WI38 (cell line): ENCODE data around the gene TRIM29.

Source experiments
- H3K4me3 ChIP-seq: 2 replicates; pipeline ENCODE4 v1.5.1; 2011; ENCODE audit warnings: low read depth, mild to moderate bottlenecking, control low read depth, low read length
- TF ChIP-seq, protein P1 (sequence below): IDR thresholded peaks from 2 replicates; pipeline ENCODE4 v1.5.1; 2012; ENCODE audit warnings: low read depth, mild to moderate bottlenecking, control low read depth, low read length

The TRIM29 gene

DNA sequence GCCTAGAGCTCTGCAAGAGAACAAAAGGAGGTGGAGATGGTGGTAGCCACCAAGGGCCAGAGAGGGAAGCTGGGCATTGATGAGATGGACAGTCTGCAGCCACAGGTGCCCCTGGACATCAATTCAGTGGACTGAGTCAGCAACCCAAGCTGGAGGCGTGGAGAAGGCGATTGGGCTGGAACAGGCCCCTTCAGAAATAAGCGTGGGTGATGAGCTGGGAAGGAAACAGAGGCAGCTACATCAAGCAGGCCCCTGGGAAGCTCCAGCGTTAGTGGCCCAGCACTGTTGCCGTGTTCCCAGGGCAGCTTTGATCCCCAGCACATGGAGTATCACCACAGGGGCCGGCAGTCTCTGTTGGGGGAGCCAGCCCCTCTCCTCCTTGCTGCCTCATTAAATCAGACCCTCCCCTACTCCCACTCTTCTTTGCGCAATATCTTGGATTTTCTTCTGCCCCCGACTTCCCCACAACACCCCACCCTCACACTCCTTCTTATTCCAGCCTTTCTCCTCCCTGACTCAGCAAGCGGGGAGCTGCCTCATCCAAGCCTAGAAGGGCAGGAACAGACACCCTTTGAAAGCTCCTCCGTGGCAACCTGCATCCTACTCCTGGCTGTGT is 41.3 kb upstream of the TRIM29 start:
- TF ChIP-seq, protein P1, sequence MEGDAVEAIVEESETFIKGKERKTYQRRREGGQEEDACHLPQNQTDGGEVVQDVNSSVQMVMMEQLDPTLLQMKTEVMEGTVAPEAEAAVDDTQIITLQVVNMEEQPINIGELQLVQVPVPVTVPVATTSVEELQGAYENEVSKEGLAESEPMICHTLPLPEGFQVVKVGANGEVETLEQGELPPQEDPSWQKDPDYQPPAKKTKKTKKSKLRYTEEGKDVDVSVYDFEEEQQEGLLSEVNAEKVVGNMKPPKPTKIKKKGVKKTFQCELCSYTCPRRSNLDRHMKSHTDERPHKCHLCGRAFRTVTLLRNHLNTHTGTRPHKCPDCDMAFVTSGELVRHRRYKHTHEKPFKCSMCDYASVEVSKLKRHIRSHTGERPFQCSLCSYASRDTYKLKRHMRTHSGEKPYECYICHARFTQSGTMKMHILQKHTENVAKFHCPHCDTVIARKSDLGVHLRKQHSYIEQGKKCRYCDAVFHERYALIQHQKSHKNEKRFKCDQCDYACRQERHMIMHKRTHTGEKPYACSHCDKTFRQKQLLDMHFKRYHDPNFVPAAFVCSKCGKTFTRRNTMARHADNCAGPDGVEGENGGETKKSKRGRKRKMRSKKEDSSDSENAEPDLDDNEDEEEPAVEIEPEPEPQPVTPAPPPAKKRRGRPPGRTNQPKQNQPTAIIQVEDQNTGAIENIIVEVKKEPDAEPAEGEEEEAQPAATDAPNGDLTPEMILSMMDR, result no peak
- H3K4me3 ChIP-seq, result no peak overlapping the region

DNA sequence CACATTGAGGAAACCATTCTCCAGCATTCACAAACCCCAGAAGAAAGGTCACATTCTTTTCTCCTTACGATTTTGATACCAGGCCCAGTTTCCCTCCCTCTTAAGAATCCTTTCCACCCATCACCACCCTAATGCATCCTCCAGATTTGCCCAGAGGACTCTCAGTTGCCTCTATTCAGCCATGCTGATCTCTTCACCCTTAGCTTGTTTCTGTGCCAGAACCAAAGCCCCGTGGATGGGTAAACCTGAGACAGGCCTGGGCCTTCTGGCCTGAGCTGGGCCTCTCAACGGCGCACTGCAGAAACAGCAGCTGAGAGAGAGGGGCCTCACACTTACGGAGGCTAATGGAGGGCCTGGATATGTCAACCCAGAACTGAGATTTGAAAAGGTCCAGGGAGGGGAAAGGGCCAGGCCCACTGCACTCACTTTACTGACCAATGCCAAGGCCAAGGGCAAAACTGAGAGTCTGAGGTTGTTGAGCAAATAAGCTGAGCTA is 40.7 kb upstream of the TRIM29 start:
- no peak overlapping the region for H3K4me3 ChIP-seq
- TF ChIP-seq, protein P1, result no peak

GRCh38 chr11:120174866-120175265 is 37.0 kb upstream of the TRIM29 start:
- no peak overlapping the region for H3K4me3 ChIP-seq
- TF ChIP-seq, protein P1, result no peak

- H3K4me3 ChIP-seq, result no peak overlapping the region
- TF ChIP-seq, protein P1, result no peak
Measured at GRCh38 chr11:120173807-120174206, 35.9 kb upstream of the TRIM29 start.

DNA sequence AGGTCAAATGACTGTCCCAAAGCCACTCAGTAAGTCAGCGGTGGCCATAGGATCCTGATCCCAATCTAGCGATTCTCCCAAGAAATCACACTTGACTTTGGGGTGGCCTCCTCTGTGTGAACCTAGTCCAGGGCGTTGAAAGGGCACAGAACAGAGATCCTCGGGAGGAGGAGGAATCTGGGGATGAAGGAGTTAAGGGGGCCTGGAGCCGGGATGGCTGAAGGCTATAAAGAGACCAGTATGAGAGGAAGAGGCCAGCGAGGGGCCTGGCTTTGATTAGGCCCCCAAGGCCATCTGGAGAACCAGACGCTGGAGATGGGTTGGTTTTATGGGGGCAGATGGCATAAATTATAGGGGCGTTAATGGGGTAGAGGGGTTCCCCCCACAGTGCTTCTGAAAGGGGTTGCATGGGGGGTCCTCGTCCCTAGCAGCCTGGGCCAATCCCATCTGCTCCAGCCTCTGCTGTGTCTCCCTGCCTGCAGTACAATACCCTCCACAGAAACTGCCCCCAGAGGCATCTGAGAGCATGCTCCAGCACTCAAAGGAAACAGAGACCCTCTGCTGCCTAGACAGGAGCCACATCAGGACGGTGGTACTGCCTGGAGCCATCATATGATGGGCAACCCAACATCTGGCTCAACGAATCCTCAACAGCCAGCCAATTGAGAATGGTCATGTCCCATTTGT is 35.2 kb upstream of the TRIM29 start:
- no peak overlapping the region for H3K4me3 ChIP-seq
- TF ChIP-seq, protein P1, result no peak

DNA sequence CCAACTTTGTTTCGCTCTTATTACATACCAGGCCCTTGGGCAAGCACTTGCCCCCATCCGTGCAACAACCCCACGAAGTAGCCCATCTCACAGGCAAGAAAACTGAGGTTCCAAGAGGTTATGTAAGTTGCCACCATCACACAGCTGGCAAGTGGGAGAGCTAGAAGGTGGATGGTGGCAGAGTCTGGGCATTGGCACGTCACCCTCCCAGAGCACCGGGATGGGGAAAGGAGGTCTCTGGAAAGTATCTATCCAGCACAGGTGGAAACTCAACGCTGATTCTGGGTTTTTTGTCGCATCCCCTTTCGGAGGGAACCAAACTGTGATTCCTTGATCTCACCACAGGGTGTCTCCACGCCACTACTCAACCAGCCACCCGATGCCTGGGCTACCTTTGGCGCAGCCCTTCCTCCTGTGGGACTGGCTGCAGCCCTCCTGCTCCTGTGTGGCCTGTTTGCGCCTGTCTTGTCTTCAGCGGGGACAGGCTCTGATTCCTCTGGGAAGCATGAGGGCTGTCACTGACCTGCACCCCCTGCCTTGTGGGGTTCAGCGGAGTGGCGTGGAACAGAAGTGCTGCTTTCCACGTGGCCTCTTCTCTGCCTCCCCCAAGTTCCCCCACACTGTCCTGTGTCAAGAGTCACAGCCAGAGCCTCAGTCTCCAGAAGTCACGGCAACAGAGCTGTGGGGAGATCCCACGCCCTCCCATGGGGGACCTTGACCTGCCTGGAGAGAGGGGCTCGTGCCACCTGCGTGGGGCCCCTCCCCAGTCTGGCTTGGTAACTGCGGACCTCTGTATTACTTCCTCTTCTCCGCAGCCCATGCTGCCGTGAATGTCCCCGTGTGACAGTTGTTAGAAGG is 34.4 kb upstream of the TRIM29 start:
- TF ChIP-seq, protein P1, result peak; percentile 74
- H3K4me3 ChIP-seq, result no peak overlapping the region

GRCh38 chr11:120170741-120171261 is 32.9 kb upstream of the TRIM29 start:
- TF ChIP-seq, protein P1, result no peak
- H3K4me3 ChIP-seq, result no peak overlapping the region
